Effector memory CD4-positive, alpha-beta T cell (primary cell): ENCODE results near the gene RPS5.

Experiments
- DNase-seq, 3 donors: peaks; one replicate each; pipeline ENCODE4 v3.0.0-alpha.2; 2020
- H3K27ac ChIP-seq: 2 replicates; pipeline ENCODE4 v1.7.0; 2013; ENCODE audit warnings: mild to moderate bottlenecking, low read length, moderate library complexity; ENCODE audit not compliant: insufficient read depth, poor library complexity, severe bottlenecking
- H3K27me3 ChIP-seq: replicated peaks from 2 replicates; pipeline ENCODE4 v1.7.0; 2013; ENCODE audit warnings: mild to moderate bottlenecking, low read length; ENCODE audit not compliant: insufficient read depth, control insufficient read depth, poor library complexity, severe bottlenecking
- H3K36me3 ChIP-seq: 2 replicates; pipeline ENCODE4 v1.7.0; 2013; ENCODE audit warnings: mild to moderate bottlenecking, low read length, moderate library complexity; ENCODE audit not compliant: control insufficient read depth, insufficient read depth
- H3K4me1 ChIP-seq: 2 replicates; pipeline ENCODE4 v1.7.0; 2013; ENCODE audit warnings: low read length, mild to moderate bottlenecking; ENCODE audit not compliant: control insufficient read depth, insufficient read depth, poor library complexity, severe bottlenecking
- H3K4me3 ChIP-seq: 2 replicates; pipeline ENCODE4 v1.7.0; 2013; ENCODE audit warnings: low read length, low read depth, mild to moderate bottlenecking; ENCODE audit not compliant: insufficient read depth, poor library complexity, severe bottlenecking
- H3K9me3 ChIP-seq: 2 replicates; pipeline ENCODE4 v1.7.0; 2013; ENCODE audit warnings: mild to moderate bottlenecking, low read length, moderate library complexity; ENCODE audit not compliant: control insufficient read depth

The RPS5 gene

GRCh38 chr19:58385891-58386575 is 1.0 kb upstream of the RPS5 start:
- peak overlapping the region; percentile 71 for H3K4me3 ChIP-seq
- H3K27ac ChIP-seq = peak overlapping the region; percentile 98
- H3K36me3 ChIP-seq = peaks cover 10% of the 10 kb centered on the region
- no peak for DNase-seq
- no peaks in the 10 kb centered on the region for H3K27me3 ChIP-seq
- H3K9me3 ChIP-seq = no peaks in the 10 kb centered on the region
- peaks cover 32% of the 10 kb centered on the region for H3K4me1 ChIP-seq

GRCh38 chr19:58387338-58388174 is 487 bp downstream of the RPS5 start:
- H3K36me3 ChIP-seq = peaks cover 15% of the 10 kb centered on the region
- H3K27me3 ChIP-seq = no peaks in the 10 kb centered on the region
- H3K27ac ChIP-seq = peak overlapping the region; percentile 98
- DNase-seq = no peak
- H3K4me3 ChIP-seq = peak overlapping the region; percentile 71
- H3K9me3 ChIP-seq = no peaks in the 10 kb centered on the region
- H3K4me1 ChIP-seq = peaks cover 26% of the 10 kb centered on the region

- Histone ChIP-seq H3K36me3 (peaks cover 21% of the 10 kb centered on the region), H3K27me3 (no peaks in the 10 kb centered on the region), H3K4me1 (peaks cover 26% of the 10 kb centered on the region), H3K9me3 (no peaks in the 10 kb centered on the region), H3K4me3 (peak overlapping the region; percentile 71), H3K27ac (no peak overlapping the region)
- DNase-seq = no peak
These were observed 1.1 kb downstream of the RPS5 start for GRCh38 chr19:58388175-58388526.

GRCh38 chr19:58392945-58393724 is 6.1 kb downstream of the RPS5 start:
- peaks cover 41% of the 10 kb centered on the region for H3K36me3 ChIP-seq
- peaks cover 4% of the 10 kb centered on the region for H3K27me3 ChIP-seq
- H3K27ac ChIP-seq = no peak overlapping the region
- peaks cover 4% of the 10 kb centered on the region for H3K4me1 ChIP-seq
- no peaks in the 10 kb centered on the region for H3K9me3 ChIP-seq
- no peak for DNase-seq
- H3K4me3 ChIP-seq = no peak overlapping the region

- Histone ChIP-seq H3K27me3 (peaks cover 4% of the 10 kb centered on the region), H3K9me3 (no peaks in the 10 kb centered on the region), H3K27ac (no peak overlapping the region), H3K36me3 (peaks cover 41% of the 10 kb centered on the region), H3K4me3 (no peak overlapping the region), H3K4me1 (peaks cover 3% of the 10 kb centered on the region)
- no peak for DNase-seq
These were observed 6.6 kb downstream of the RPS5 start for GRCh38 chr19:58393725-58394033.

- DNase-seq = no peak
- Histone ChIP-seq H3K27me3 (peaks cover 4% of the 10 kb centered on the region), H3K9me3 (no peaks in the 10 kb centered on the region), H3K4me1 (peaks cover 3% of the 10 kb centered on the region), H3K36me3 (peaks cover 35% of the 10 kb centered on the region), H3K27ac (no peak overlapping the region), H3K4me3 (no peak overlapping the region)
These were observed 7.8 kb downstream of the RPS5 start for GRCh38 chr19:58394821-58395219.

GRCh38 chr19:58395220-58395978 is 8.3 kb downstream of the RPS5 start, which contains the start of gene RNF225:
Gene RNF225 (plus strand): TSS chr19:58395656. CDS start chr19:58396090, 434 bp downstream.
- H3K4me1 ChIP-seq = peaks cover 5% of the 10 kb centered on the region
- H3K4me3 ChIP-seq = no peak within 1 kb of the TSS
- no peak for DNase-seq
- no peaks in the 10 kb centered on the region for H3K9me3 ChIP-seq
- peaks cover 35% of the 10 kb centered on the region for H3K36me3 ChIP-seq
- no peak within 1 kb of the TSS for H3K27ac ChIP-seq
- peaks cover 4% of the 10 kb centered on the region for H3K27me3 ChIP-seq

GRCh38 chr19:58395979-58396627 is 9.0 kb downstream of the RPS5 start:
- Histone ChIP-seq H3K27ac (no peak overlapping the region), H3K4me3 (no peak overlapping the region), H3K9me3 (no peaks in the 10 kb centered on the region), H3K4me1 (peaks cover 12% of the 10 kb centered on the region), H3K27me3 (peaks cover 4% of the 10 kb centered on the region), H3K36me3 (peaks cover 31% of the 10 kb centered on the region)
- no peak for DNase-seq
